Measurements from ENCODE around the gene ZEB2.
A peak's percentile ranks its signal among the peaks of the same experiment; 100 is the strongest.

ZEB2 gene

GRCh38 chr2:144382849-144383248, 137.1 kb downstream of the ZEB2 start:
- no peak for TF ChIP-seq CTCF (IDR thresholded peaks at IDR 0.05; ENCODE audit: low read depth, low read length)
- peak in 1 of 2 donors; percentile 64 for DNase-seq (ENCODE audit: low read depth in 2 of 2)
- H3K4me3 ChIP-seq (replicated peaks in 1 of 2; ENCODE audit: low read depth in 2 of 2, low read length in 2 of 2) = no peak overlapping the region

GRCh38 chr2:144381716-144382115, 138.2 kb downstream of the ZEB2 start:
- no peak overlapping the region for H3K4me3 ChIP-seq (replicated peaks in 1 of 2; ENCODE audit: low read depth in 2 of 2, low read length in 2 of 2)
- no peak for DNase-seq (ENCODE audit: low read depth in 2 of 2)
- TF ChIP-seq CTCF (IDR thresholded peaks at IDR 0.05; ENCODE audit: low read depth, low read length) = no peak

- H3K4me3 ChIP-seq (replicated peaks in 1 of 2; ENCODE audit: low read depth in 2 of 2, low read length in 2 of 2) = no peak overlapping the region
- TF ChIP-seq CTCF (IDR thresholded peaks at IDR 0.05; ENCODE audit: low read depth, low read length) = no peak
Measured at GRCh38 chr2:144379851-144380311, 140.0 kb downstream of the ZEB2 start.

GRCh38 chr2:144378551-144378950, 141.4 kb downstream of the ZEB2 start:
- no peak for TF ChIP-seq CTCF (IDR thresholded peaks at IDR 0.05; ENCODE audit: low read depth, low read length)
- peak in 1 of 2 donors; percentile 40 for DNase-seq (ENCODE audit: low read depth in 2 of 2)
- H3K4me3 ChIP-seq (replicated peaks in 1 of 2; ENCODE audit: low read depth in 2 of 2, low read length in 2 of 2) = no peak overlapping the region

More at GRCh38 chr2:144379851-144380311, 140.0 kb downstream of the ZEB2 start:
- DNase-seq (ENCODE audit: low read depth in 2 of 2) = peak in 1 of 2 donors; percentile 35

- no peak for TF ChIP-seq CTCF (IDR thresholded peaks at IDR 0.05; ENCODE audit: low read depth, low read length)
- no peak overlapping the region for H3K4me3 ChIP-seq (replicated peaks in 1 of 2; ENCODE audit: low read depth in 2 of 2, low read length in 2 of 2)
- peak; percentile 33 to 68 for DNase-seq (ENCODE audit: low read depth in 2 of 2)
Measured at GRCh38 chr2:144377914-144378313, 142.0 kb downstream of the ZEB2 start.

- H3K4me3 ChIP-seq (replicated peaks in 1 of 2; ENCODE audit: low read depth in 2 of 2, low read length in 2 of 2) = no peak overlapping the region
- DNase-seq (ENCODE audit: low read depth in 2 of 2) = peak in 1 of 2 donors; percentile 33
- no peak for TF ChIP-seq CTCF (IDR thresholded peaks at IDR 0.05; ENCODE audit: low read depth, low read length)
Measured at GRCh38 chr2:144376926-144377325, 143.0 kb downstream of the ZEB2 start.

- TF ChIP-seq CTCF (IDR thresholded peaks at IDR 0.05; ENCODE audit: low read depth, low read length) = no peak
Measured at GRCh38 chr2:144376460-144376859, 143.5 kb downstream of the ZEB2 start.

More at GRCh38 chr2:144376460-144376859, 143.5 kb downstream of the ZEB2 start:
- DNase-seq (ENCODE audit: low read depth in 2 of 2) = no peak
- no peak overlapping the region for H3K4me3 ChIP-seq (replicated peaks in 1 of 2; ENCODE audit: low read depth in 2 of 2, low read length in 2 of 2)
